HG02885 (cell line): ENCODE results near the gene TARBP2.

Experiments used
- ATAC-seq: cut with Tn5 transposase; IDR thresholded peaks from one replicate; pipeline ENCODE4 v1.9.1; 2021; ENCODE audit warnings: mild to moderate bottlenecking; ENCODE audit not compliant: unreplicated experiment, poor library complexity

The TARBP2 gene

DNA sequence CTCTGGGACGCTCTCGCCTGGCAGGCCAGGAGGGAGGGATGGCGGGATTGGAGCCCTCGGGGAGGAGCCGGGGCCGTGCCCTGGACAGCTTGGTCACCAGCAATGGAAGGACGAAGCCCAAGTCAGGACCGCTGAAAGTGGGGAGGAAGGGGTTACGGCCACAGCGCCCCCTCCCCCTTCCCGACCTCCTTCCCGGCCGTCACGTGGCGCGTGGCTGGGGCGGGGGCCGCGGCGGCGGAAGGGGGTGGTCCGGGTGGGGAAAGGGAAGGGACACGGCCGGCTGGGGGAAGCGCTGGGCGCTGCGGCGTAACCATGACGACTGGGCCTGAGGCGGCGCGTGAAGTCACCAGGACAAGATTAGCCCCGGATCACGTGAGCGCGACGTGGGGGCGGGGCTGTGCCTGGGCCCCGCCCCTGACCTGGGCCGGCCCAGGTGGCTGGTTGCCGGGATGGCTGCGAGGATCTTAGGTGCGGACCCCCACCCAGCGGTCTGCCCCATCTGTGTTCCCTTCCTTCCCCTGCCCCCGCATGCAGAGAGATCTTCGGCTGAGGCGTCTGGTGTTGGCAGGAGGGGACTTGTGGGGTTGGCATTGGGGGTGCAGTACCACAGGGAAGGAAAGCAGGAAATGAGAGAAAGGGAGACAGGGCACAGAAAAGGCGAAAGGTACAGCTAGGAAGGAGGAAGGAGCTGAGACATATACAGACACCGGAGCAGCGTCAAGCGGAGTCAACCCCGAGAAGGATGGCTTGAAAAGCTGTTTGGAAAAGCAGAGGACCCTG, 8.1 kb upstream of the TARBP2 start:
- ATAC-seq: peak; percentile 98

DNA sequence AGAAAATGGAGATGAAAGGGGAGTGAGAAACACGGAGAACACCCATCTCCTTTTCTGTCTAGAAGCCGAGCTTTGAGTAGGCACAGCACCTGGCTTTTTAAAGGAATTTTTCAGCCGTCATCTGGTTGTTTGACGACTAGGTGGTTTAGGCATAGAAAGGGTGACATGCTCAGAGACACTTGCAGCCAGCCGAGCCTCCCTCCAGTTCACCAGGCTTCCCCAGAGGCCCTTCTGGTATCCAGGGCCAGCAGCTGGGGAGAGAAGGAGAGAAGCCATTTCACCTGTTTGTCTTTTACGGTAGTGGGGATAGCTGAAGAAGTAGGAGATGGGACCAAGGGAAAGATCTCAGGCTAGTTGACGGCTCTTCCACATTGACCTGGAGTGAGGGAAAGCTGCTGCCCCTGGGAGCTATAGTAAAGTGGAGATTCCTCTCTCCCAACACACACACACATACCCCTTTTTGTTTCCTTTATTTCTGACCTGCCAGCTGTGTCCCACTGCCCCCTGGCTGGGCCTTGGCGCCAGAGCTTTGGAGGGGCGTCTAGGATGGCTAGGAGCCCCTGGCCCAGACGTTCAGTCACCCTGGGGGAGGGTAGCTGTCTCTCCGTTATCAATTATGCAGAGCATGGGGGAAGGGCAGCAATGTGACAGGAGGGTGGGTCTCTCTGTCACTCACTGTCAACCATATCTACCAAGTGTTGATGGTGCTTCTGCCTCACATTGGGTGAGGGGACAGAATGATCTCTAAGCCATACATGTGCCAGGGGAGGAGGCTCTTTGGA, 7.3 kb upstream of the TARBP2 start:
- no peak for ATAC-seq

DNA sequence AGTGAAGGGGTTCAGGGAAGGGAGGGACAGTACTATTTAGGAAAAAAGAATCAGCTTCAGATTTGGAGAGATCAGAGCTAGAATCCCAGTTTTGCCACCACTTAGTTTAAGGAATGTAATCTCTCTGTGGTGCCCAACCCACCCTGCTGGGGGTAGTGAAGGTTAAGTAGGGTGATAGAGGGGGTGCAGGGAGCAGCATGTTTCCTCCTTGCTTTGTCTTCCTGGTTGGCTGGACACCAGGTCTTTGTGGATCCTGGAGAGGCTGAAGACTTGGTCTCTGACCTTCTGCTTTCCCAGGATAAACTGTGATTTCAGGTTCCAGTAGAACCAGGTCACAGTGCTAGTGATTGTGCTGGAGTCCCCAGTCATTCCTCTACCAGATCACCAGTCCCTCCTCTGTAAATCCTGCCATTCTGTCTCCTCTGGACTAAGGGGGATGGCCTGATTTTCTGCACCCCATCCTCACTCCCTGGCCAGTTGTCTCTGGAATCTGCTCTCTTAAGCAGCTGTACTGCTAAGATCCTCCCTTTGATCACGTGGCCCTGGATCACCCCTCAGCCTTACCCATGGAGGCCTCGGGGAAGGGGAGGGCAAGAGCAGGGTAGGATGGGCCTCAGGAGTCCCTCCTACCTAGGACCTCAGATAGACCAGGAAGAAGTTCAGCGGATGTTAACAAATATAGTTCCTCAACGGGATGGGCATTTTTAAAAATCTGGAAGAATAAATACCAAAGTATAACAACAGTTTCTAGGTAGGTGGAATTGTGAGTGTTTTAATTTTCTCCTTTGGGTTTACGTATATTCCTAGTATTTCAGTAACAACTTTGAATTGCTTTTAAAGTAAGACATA, 5.0 kb upstream of the TARBP2 start:
- no peak for ATAC-seq

DNA sequence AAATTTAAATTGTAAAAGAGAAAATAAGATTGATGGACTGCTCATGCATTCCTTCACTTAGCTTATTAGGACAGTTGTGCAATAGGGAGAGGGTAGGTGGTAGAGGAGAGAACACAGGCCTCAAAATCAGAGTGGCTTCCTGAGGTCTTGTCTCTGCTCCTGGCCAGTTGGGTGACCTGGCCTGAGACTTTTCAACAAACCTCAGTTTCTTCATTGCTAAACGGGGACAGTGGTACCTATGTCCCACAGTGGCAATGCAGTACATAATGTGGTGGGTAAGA, 4.4 kb upstream of the TARBP2 start:
- ATAC-seq: no peak

DNA sequence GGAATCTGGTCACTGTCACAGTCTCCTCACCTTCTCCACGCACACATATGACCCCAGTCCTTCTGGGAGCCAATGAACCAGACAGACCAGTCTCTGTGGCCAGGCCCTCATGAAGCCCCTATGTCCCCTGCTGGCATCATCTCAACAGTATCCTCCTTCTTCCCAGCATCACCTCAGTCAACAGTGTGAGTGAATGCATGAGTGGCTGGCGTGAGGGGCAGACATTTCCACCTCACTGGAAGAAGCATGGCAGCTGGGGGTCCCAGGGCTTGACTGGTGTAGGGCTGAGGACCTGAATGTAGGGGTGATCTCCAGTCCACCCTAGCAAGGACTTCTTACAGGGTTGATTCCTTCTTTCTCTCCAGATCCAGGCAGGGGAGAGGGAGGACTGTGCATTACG, 3.6 kb upstream of the TARBP2 start:
- no peak for ATAC-seq

DNA sequence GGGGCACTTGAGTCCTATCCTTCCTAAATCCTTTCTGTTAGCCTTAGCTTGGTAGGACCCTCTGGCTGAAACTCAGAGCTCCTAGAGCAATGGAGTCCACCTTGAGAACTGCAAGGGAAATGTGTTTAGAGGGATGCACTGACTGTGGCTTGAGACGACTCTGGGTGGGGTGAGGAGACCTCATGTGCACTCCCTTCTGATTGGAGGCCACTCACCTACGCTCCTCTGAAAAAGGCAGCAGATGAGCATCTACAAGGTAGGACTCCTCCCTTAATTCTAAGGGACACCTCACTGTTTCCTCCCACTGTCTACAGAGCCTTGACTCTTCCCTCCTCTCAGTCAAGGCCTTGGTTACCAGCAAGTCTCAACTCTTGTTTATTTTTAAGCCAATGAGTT, 2.9 kb upstream of the TARBP2 start:
- no peak for ATAC-seq

DNA sequence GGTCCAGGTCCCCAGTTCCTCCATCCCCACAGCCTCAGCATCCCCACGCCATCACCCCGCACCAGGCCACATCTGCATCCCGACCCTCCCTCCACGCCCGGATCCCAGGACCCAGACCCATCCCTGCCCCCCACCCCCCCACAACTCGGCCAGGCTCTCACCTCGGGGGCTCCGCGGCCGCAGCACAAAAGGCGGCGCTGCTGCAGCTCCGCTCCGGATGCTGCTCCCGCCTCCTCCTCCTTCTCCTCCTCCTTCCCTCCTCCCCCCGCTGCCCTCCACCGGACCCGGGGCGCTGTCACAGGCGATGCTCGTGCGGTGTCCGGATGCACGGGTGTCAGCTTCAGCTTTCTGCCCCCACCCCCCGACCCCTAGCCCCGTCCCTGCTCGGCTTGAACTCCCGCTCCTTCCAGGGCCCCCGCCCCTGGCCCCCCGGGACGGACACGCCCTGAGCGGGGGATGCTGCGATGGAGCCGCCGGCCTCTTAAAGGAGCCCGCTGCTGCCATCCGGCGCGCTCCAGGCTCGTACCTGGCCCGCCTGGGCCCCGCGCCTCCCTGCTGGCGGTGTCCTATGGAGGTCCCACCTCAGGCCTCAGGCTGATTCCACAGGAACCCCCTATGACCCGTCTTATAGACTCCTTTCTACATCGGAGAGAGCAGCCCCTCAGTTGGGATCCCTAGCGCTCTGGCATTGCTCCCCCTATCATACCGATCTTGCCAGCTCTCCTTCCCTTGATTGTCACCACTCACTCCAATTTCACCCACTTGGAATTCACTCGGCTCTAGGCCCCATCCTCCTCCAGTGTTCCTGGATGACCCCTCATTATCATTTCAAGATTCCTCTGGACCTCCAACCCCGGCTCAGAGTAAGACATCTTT, 1.6 kb upstream of the TARBP2 start, which contains the start of gene MAP3K12:
MAP3K12 (minus strand) TSS at position 193 of the 876 bp plus-strand sequence. CDS start 12,067 bp downstream, outside the sequence.
- ATAC-seq: no peak

DNA sequence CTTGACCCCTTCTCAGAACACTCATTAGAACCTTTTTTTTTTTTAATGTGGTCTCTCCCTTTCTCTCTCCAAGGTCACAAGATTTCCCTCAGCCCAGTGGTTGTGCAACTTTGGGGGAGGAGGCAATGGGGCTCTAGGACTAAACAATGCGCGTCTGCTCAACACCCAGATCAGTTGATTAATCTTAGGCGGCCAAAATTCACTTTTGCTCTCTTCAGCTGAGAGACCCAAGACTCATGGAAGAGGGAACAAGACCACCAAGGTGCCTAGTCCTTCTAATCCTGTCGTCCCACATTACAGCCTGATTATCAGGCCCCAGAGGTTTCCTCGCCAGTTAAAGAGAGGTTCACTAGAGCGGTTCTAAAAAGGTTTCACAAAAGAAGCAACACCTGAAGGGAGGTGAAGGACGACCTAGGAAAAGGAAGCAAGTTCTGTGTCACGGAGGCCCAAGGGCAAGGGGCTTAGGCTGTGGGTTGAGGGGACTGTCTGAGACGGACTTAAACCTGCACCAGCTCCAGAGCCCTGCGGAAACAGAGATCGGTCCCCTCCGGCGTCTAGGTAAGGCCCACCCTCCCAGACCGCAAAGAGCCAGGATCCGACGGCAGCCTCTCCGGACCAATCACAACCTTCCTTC, 824 bp upstream of the TARBP2 start:
- no peak for ATAC-seq

DNA sequence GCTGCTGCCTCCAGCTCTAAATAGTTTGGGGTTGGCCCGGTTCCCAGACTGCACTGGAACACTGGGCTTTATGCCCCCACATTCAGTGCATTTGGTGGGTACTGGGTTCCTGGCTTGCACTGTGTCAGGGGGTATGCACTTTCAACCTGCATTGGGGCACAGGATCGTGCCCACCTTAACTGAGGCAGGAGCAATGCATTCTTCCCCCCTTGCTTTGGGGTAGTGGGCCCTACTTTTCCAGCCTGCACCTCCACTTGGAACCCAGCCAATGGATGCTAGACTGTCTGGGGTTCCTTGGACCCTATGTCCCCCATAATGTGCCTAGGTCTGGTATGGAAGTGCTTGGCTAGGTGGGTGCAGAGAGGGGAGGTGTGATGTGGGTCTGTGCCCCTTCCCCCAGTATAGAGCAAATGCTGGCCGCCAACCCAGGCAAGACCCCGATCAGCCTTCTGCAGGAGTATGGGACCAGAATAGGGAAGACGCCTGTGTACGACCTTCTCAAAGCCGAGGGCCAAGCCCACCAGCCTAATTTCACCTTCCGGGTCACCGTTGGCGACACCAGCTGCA, 615 bp downstream of the TARBP2 start:
- ATAC-seq: no peak

DNA sequence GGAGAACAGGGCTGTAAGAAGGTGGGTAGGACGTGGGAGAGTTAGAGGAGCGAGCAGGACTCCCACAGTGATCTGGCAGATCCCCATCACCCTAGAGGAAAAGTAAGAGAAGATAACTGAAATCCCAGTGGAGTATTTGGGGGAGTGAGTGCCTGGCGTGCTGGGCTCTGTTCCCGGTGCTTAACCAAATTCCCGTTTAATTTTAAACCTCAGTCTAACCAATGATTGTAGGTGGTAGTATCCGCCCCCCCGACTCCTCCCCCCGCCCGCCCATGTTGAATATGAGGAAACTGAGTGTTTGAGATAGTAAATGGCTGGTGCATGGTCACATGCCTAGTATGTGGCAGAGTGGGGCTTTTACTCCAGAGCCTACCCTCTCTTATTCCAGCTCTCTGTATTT, 1.2 kb downstream of the TARBP2 start:
- no peak for ATAC-seq

DNA sequence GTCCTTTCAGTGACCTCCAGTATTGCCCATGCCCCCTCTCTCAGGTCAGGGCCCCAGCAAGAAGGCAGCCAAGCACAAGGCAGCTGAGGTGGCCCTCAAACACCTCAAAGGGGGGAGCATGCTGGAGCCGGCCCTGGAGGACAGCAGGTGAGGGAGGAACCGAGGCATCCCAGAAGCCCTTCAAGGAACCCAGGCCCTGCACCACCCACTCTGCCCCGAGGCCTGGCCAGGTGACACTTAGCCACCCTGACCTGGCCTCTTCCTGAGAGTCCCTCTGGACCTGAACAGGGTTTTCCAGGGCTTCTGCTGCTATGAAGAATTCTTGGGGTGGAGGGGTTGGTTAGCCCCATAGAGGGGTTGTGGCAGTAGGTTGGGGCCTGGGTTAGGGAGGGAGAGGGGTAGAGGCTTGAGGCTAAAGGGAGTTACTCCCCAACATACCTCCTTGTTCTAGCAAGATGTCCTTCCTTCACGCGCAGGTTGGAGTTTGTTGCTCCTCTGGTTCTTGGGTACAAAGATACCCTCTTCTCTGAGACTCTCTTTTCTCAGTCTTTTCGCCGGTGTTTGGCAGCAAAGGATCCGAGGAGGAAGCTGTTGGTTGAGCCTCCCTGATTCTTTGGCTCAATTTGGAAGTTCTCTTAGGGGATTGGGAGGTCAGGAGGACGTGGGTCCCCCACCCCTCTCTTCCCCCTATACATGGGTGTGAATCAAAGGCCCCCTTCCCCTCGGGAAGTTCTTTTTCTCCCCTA, 2.1 kb downstream of the TARBP2 start:
- no peak for ATAC-seq

DNA sequence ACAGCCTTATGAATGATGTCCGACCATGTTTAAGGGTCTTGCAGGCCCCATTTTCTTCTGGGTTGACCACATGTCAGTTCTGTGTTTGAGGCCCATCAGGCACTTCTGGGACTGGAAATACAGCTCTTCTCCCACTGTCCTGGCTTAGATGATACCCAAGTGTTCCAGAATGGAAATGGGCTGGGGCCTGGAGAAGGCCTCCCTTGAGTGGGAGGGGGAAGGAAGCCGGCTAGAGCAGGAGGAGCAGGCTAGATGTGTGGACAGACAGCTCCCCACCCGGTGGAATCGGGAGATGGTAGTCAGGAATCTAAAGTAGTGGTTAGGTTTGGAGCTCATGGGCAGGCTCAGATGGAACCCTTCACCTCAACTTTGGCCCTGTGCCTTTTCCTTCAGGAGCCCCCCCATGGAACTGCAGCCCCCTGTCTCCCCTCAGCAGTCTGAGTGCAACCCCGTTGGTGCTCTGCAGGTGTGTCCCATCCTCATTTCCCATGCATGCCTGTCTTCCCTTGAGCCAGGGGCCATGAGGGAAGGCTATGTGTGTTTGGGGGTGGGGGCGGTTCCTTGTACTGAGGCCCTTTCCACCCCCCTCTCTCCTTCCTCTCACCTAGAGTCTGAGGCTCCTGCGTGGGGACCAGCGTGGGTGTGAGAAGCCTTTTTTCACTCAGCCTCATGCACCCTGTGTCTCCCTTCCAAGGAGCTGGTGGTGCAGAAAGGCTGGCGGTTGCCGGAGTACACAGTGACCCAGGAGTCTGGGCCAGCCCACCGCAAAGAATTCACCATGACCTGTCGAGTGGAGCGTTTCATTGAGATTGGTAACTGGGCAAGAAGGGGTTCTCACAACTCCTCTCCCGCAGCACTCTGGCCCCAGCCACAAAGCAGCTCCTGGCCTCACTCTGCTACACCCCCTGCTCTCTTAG, 3.2 kb downstream of the TARBP2 start:
- no peak for ATAC-seq

DNA sequence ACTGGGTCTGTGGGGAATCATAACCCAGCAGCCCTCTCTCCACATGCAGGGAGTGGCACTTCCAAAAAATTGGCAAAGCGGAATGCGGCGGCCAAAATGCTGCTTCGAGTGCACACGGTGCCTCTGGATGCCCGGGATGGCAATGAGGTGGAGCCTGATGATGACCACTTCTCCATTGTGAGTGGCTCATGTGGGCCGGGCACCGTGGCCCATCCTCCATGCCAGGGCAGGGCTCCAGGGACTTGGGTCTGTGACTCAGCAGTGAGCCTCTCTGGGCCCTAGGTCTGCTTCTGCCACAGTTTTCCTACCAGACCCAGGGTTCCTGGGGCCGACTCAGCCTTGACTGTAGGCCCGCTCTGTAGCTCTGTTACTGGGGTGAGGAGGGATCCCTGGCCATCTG, 4.0 kb downstream of the TARBP2 start:
- no peak for ATAC-seq

DNA sequence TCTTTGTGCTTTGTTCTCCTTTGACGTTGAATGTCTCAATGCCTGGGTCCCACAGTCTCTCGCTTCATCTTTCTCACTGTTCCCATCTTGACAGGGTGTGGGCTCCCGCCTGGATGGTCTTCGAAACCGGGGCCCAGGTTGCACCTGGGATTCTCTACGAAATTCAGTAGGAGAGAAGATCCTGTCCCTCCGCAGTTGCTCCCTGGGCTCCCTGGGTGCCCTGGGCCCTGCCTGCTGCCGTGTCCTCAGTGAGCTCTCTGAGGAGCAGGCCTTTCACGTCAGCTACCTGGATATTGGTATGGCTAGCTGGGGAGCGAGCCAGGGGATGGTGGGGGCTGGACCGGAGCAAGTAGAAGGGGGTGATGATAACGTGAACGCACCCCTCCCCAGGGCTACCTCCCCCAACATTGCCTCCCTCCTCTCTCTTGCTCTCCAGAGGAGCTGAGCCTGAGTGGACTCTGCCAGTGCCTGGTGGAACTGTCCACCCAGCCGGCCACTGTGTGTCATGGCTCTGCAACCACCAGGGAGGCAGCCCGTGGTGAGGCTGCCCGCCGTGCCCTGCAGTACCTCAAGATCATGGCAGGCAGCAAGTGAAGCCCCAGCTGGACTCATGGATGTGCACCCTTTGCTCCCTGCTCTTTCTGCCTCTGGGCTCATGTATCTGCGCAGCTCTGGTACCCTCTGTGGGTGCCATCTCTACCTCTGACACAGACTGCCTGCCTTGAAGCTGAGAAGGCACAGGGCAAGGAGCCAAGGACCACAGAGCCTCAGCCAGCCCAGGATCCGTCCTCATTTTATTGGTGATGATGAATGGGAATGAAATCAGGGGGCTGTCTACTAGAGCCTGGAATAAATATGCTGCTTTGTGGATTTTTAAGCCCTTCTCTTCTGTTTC, 4.7 kb downstream of the TARBP2 start:
- ATAC-seq: no peak

DNA sequence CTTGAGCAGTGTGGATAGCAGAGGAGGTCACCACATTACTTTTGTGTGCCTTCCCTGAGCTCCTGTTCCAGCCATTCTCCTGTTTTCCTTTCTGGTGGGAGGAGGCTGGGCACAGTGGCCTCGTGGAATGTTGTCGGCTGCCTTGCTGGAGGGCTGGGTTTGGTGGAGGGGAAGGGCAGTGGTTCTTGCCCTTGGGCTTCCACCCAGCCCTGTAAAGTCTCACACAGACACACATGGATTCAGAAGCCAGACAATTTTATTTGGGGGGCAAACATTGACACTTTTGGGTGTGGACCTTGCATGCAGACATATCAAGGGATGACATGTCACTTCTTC, 5.3 kb downstream of the TARBP2 start:
- ATAC-seq: no peak

DNA sequence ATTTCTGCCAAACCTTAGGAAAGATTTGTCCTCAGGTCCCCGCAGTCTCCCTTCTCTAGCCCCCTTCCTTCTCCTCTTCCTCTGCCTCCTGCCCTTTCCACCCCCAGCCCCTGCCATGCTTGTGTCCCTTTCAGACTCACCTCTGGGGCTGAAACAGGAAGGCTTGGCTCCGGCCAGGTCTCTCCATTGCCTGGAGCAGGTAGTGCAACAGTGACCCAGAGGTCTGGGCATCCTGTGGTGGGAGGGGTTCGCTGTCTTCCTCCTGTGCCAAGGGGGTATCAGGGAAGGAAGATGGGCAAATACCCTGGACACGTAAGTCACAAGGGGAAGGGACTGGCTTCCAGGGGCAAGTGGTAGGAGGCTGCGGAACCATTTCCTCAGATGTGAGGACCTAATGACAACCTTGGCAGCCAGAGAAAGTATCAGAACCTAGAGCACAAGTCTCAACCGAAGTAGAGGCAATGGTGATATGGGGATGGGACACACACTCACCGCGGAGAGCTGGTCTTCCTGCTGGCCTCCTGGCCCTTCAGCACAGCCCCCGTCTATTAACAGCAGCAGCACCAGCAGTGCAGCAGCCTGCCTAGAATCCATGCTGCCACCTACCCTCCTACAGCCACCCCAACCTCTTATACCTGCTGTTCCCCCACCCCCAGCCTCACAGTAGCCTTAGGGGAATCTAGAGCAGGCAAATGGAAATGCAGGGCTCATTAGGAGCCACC, 6.0 kb downstream of the TARBP2 start, which contains the start of gene NPFF:
NPFF (minus strand) TSS at position 604 of the 722 bp plus-strand sequence; CDS start at position 594, 10 bp downstream.
- ATAC-seq: no peak
